GM19452 (cell line): Measurements from ENCODE around the gene C19orf53.
"Not testable (repeated sequence)": the region's sequence is repeated elsewhere in the genome, so short reads cannot be mapped to it uniquely, and the experiment has no call there.

ENCODE experiments used
- ATAC-seq: cut with Tn5 transposase; IDR thresholded peaks from one replicate; pipeline ENCODE4 v1.9.1; 2021; ENCODE audit not compliant: unreplicated experiment

C19orf53 gene

DNA sequence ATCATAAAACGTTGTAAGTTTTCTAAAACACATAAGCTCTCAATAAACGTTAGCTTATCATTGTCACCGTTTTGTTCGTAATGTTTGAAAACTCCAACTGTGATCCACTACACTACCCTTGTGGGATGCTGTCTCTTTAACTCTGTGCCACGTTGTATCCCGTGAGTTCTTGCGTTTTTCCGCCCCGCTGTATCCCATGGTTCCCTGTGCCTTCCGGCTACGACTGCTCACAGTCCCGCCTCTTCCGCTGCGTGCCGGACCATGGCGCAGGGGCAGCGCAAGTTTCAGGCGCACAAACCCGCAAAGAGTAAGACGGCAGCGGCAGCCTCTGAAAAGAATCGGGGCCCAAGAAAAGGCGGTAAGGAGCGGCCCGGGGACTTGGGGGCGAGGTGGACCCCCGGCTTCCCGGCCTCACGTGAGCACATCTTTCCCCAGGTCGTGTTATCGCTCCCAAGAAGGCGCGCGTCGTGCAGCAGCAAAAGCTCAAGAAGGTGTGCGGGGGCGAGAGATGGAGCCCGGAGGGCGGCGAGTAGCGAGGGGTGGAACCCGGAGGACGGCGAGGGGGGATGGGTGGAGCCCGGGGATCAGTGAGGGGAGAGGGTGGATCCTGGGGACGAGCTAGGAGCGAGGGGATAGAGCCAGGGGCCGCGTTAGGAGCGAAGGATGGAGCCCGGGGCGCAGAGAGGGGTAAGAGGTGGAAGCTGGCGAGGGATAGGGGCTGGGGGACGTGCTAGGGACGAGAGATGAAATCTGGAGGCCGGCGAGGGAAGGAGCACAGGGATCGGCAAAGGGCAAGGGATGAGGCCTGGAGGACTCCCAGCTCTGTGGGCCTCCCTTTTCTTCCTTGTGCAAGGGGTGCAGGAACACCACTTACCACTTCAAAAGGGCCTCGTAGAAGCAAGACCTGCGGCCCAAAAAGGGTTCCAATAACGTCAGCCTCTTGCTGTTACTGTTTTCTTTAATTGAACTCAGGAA is at the start of gene C19orf53:
C19orf53 (plus strand) TSS at position 240 of the 975 bp plus-strand sequence; CDS start at position 262, 22 bp downstream.
- ATAC-seq: peak; percentile 90

DNA sequence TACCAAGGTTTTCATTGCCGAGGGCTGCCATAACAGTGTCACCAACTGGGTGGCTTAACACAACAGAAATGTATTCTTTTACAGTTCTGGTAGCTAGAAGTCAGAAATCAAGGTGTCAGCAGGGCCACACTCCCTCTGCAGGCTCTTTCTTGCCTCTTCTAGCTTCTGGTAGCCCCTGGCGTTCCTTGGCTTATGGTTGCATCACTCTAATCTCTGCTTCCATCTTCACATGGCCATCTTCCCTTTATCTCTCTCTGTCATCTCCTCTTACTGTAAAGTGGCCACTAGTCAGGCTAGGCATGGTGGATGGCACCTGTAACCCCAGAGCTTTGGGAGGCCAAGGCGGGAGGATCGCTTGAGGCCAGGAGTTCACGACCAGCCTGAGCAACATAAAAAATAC is 47.9 kb upstream of the C19orf53 start:
- ATAC-seq: no peak

DNA sequence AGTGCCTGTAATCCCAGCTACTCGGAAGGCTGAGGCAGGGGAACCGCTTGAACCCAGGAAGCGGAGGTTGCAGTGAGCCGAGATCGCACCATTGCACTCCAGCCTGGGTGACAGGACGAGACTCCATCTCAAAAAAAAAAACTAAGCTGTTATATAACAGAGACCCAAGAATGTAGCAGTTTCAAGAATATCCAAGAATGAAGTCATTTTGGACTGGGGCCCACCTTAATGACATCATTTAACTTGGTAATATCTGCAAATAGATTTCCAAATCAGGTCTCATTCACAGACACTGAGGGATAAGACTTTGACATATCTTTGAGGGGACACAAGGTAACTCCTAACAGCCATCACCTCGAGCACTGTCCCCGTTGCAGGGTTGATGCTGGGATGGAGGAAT is 46.5 kb upstream of the C19orf53 start:
- no peak for ATAC-seq

DNA sequence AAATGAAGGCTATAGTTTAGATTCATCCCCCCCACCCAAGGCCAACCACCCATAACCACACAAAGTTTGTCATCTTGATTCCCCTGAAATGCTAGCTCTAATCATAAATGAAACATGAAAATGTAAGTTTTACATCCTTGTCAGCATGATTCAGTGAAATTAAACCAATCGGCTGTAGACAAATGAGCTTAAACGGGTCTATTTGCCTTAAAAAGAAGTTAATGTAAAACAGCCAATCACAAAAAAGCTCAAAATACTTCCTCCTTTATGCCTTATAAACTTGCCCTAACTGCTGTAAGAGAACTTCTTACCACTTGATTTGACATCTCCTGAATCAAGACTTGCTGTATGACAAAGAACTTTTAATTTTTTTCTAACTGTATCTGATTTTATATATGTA is 44.4 kb upstream of the C19orf53 start:
- no peak for ATAC-seq

DNA sequence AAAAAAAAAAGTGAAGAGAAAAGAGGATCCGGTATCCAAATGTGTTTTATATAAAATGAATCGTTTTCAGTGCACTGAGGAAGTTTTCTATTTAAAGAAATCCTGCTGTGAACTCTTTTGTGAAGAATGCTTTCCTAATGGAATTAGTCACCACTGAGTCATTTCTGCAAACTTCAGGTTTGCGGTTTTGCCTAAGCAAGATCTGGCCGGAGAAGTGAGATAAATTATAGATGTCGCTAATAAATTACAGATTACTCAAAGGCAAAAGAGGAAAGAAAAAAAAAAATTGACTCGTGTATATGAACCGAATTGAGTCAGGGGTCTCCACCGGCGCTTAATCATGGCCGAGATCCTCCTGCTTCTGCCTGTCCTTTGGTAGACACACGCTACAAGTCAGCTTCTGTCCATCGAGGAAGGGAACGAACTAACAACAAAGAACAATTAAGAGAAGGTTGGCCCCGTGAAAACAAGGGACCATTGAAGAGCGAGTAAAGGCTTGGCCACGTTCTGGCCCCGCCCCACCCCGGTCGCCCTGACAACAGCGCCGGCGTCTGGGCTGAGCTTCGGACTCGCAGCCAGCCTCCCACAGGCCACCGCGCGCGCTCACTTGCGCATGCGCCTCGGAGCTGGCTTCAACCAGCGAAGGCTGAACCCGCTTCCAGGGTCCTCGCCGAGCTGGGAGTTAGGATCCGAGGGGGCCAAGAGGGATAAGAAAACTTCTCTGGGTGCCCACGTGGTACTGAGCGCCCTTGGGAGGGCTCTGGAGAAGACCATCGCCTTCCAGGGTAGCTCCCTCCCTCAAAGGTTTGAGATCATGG is 42.9 kb upstream of the C19orf53 start:
- ATAC-seq: peak; percentile 91

DNA sequence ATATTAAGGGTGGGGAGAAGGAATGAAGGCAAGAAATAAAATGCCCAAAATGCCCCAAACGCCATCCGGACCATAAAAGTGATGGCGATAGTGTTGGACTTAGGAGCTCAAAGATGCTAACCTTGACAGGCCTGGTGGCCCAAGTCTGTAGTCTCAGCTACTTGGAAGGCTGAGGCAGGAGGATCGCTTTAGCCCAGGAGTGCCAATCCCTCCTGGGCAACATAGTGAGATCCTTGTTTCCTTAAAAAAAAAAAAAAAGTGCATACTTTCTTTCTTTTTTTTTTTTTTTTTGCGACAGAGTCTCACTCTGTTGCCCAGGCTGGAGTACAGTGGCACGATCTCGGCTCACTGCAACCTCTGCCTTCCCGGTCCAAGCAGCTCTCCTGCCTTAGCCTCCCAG is 41.9 kb upstream of the C19orf53 start:
- no peak for ATAC-seq

DNA sequence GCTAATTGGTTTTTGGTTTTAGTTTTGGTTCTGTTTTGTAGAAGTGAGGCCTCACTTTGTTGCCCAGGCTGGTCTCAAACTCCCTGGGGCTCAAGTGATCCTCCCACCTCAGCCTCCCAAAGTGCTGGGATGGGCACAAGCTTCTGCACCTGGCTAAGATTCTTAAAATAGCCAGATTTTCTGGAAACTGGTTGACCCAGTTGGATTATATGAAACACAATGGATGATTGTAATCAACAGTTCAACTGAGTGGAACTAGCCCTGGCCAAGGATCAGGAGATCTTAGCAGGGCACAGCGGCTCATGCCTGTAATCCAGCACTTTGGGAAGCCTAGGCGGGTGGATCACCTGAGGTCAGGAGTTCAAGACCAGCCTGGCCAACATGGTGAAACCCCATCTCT is 39.5 kb upstream of the C19orf53 start:
- no peak for ATAC-seq

DNA sequence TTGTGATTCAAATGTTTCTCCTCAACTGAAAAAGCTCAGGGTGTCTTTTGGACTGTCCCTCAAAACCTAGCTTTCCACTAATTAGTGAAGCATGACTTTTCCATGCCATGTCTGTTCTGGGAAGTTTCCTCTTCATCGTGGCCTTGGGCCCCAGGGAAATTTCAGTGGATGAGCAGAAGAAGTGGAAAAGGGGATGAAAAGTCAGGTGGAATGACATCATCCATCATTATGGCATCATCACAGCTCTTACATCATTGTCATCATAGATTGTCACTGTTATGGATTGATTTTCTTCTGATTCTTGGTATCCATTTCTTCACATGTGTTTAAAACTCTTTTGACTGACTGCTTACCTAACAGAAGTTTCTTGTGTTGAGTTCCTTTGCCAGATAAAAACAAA is 36.2 kb upstream of the C19orf53 start:
- no peak for ATAC-seq

DNA sequence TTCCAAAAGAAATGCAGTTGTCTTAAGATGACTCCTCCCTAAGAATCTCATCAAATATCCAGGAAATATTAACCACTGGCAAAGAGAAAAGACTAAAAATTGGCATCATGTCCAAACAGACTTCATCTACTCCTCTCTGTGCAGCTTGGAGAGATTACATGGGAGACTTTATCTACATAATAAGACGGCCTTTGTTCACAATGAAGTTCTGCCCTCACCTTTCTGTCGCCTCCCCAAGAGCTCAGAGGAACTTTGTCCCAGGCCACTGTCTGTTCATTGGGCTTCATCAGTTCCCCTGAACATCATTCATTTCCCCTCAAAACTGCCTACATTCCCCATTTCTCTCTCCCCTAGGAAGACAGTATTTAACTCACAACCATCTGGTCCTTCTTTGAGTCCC is 32.4 kb upstream of the C19orf53 start:
- no peak for ATAC-seq

DNA sequence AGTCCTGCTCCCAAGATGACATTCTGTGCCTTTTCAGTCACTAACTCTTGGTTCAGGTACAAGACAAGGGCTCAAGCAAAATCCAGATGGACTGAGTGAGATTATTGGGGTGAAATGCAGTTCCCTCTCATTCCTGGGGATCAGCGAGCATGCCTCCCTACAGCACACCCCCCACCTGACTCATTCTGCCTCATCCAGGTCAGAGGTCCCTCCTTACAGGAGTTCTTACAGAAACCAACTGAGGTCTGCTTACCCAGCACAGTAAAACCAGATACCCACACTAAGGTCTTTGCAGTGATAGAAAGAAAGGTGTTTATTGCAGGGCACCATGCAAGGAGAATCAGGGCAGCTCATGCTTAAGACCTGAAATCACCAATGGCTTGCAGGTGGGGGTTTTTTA is 31.5 kb upstream of the C19orf53 start:
- no peak for ATAC-seq

DNA sequence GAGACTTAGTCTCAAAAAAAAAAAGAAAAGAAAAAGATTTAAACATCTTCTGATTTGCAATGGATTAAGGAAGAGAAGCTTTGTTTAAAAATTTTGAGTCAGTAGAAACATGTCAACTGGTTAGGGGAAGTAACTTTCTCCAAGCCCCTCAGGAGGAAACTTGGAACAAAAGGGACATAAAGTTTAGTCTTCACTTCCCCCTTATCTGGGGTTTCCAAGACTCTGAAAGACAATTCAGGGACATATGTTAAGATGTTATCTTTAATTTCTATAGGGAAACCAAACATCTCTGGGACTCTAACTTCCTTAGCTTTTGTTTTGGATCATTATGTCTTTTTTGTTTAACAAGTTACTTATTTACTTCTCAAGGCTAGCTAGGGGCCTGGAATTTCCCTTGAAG is 30.1 kb upstream of the C19orf53 start:
- no peak for ATAC-seq

DNA sequence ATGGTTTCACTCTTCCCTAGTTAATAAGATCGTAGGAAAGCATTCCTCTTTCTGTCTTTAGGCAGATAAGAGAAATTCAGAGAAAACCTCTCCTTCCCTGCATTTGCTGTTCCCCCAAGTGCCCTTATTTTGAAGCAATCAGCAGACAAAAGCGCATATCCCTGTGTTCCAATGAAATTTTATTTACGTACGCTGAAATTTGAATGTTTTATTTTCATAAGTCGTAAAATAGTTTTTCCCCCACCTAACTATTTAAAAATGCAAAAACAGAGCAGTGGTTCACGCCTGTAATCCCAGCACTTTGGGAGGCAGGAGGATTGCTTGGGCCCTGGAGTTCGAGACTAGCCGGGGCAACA is 27.2 kb upstream of the C19orf53 start:
- ATAC-seq: no peak

DNA sequence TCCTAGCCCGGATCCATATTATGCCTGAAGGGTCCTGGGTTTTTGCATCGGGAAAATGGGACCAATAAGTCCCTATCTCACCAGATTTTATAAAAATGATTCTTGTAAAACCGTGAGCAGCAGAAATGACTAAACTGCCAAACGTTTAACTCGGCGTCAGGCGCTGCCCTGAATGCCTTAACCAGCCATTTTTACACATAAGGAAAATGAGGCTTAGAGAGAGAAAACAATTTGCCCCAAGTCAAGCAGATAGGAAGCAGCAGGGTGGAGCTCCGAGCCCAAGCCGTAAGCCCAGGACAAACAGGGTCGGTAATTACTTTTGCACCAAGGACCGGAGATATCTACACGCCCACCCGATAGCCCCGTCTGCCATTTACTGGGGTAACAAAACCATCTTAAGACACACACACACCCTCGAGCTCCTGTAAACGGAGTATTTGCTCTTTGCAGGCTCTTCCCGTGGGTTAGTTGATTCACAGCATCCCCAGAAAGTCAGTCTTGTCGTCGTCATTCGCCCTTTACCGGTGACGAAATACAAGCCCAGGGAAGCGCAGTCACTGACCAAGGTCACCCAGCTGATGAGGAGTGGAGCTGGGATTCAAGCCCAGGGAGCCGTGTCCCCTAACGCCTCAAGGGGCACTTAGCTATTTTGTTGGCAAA is 26.0 kb upstream of the C19orf53 start:
- ATAC-seq: no peak

DNA sequence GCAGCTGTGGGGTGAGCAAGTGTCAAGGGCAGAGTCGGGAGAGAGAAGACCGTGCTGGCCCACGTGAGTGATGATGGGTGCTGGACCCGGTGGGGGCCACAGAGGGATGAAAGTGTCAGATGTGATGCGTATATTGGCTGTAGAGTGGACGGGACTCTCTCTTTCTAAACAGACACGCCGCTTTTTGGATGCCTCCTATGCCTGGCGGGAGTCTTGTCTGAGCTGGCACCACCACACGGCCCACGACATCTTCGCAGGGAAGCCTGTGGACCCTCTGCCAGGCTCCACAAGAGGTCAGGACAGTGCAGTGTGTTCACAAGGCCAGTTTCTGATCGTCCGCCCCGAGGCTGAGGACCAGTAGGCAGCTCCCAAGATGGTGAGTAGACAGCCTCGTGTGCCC is 22.8 kb upstream of the C19orf53 start:
- no peak for ATAC-seq

DNA sequence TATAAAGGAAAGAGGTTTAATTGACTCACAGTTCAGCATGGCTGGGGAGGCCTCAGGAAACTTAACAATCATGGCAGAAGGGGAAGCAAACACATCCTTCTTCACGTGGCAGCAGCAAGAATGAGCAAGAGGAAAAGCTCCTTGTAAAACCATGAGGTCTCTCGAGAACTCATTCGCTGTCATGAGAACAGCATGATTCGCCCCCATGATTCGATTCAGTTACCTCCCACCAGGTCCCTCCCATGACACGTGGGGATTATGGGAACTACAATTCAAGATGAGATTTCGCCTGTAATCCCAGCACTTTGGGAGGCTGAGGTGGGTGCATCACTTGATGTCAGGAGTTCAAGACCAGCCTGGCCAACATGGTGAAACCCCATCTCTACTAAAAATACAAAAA is 20.6 kb upstream of the C19orf53 start:
- ATAC-seq: not testable (repeated sequence)

DNA sequence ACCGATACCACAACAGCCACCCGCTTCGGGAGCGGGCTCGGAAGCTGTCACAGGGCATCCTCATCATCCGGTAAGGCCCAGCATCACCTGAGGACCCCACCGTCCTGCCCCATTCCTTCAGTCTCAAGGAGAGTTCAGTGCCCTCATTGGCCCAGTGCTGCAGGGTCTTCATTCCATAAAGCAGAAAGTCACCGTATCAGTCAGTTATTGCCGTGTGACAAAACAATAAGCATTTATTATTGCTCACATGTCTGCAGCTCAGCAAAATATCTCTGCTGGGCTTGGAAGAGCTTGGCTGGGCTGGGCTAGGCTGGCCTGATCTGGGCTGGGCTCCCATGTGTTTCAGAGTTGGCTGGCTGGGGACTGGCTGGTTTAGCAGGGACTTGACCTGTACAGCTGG is 18.0 kb upstream of the C19orf53 start:
- ATAC-seq: no peak

DNA sequence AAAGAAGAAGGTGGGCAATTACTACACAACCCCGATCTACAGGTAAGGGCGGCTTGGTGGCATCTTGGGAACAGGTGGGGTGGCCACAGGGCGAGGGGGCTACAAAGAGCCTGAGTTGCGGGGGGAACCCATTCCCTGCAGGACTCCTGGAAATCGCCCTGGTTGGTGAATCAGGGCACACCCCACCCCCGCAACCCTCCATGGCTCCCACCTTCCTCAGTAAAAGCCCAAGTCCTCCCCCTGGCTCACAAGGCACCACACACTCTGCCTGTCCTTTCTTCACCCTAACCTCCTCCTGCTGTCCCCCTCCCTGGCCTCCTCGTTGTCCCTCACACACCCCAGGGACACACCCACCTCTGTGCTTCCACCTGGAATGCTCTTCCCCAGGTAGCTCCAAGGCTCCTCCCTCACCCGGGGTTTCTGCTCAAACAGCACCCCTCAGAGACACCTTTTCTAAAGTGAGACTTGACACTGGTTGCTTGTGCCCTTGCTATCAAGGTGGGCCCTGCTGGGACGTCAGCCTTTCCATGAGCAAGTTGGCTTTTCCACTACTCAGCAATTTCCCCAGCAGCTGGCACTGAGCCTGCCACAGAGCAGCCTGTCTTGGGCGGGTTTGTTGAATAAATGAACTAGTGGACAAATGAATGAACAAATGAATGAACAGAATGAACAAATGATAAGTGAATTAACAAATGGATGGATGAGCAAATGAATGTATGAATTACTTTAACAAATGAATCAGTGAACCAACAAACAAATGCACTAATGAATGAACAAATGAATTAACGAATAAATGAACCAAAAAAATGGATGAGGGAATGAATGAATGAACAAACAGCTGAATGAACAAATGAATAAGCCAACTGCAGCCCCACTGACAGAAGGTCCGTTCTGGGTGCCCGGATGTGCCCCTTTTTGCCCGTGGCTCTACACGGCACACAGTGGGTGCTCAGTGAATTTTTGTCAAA is 16.2 kb upstream of the C19orf53 start:
- ATAC-seq: no peak

DNA sequence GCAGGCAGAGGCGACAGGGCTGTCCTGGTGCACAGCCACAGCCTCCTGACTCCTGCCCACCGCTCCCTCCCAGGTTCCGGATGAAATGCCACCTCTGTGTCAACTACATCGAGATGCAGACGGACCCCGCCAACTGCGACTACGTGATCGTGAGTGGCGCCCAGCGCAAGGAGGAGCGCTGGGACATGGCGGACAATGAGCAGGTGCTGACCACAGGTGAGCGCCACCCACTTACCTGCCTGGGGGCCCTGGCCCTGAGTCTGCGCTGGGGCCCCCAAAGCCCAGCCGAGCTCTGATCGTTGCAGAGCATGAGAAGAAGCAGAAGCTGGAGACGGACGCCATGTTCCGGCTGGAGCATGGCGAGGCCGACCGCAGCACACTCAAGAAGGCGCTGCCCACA is 15.5 kb upstream of the C19orf53 start:
- no peak for ATAC-seq

DNA sequence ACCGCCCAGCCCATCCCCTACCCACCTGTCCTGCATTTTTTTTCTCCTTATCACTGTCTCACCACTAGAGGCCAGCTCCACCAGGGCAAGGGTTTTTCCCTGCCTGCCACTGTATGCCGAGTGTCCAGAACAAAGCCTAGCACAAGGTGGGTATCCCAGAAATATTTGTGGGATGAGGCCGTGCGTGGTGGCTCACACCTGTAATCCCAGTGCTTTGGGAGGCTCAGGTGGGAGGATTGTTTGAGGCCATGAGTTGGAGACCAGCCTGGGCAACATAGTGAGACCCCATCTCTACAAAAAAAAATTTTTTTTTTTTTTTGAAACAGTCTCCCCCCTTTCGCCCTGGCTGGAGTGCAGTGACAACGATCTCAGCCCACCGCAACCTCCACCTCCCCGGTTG is 12.8 kb upstream of the C19orf53 start:
- no peak for ATAC-seq

DNA sequence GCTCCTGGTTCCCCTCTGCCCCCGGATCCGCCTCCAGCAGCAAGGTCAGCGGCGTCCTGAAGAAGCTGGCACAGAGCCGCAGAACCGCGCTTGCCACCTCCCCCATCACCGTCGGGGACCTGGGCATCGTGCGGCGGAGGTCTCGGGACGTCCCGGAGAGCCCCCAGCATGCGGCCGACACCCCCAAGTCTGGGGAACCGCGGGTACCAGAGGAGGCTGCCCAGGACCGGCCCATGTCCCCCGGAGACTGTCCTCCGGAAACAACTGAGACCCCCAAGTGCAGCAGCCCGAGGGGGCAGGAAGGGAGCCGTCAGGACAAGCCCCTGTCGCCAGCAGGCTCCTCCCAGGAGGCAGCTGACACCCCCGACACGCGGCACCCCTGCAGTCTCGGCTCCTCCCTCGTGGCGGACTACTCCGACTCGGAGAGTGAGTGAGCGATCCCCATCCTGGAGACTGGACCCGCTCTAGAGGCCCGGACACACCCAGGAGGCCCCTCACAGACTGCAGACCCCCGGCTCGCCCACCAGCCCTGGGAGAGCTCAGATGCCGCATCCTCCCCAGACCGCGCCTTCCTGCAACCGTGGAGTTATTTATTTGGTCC is 11.5 kb upstream of the C19orf53 start:
- no peak for ATAC-seq
